Measurements from ENCODE around the gene PARP2.

PARP2 gene

DNA sequence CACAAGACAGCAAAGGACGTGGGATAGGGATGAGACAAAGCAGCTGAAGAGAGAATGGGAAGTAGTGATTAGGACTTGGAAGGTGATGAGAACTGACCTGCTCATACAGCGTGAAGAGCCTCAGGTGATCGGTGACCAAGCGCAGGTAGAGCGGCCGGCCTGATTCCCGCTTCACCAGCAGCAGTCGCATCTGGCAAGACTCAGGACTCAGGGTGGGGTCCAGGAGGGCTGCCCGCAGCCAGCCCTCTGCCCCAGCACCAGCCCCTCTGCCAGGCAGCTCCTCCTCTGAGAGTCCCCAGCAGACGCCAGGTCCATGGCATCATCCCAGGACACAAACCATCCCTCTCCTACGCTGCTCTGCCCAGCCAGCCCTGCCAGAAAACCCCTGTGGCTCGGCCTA, 39.1 kb downstream of the PARP2 start:
- H3K4me1 ChIP-seq (ENCODE audit: control insufficient read depth, low read depth, low read length), result no peaks in the 10 kb centered on the region
- H3K9me3 ChIP-seq (ENCODE audit: control insufficient read depth, low read depth, low read length), result no peaks in the 10 kb centered on the region
- no peak overlapping the region for H3K9ac ChIP-seq (ENCODE audit: low read length)
- no peak overlapping the region for H3K4me3 ChIP-seq (ENCODE audit: low read length)
- peaks cover 26% of the 10 kb centered on the region for H3K36me3 ChIP-seq (ENCODE audit: control insufficient read depth, low read depth, low read length)
- H3K27me3 ChIP-seq (ENCODE audit: control insufficient read depth, insufficient read depth, low read length), result no peaks in the 10 kb centered on the region
- no peak overlapping the region for H3K27ac ChIP-seq (ENCODE audit: low read length)

DNA sequence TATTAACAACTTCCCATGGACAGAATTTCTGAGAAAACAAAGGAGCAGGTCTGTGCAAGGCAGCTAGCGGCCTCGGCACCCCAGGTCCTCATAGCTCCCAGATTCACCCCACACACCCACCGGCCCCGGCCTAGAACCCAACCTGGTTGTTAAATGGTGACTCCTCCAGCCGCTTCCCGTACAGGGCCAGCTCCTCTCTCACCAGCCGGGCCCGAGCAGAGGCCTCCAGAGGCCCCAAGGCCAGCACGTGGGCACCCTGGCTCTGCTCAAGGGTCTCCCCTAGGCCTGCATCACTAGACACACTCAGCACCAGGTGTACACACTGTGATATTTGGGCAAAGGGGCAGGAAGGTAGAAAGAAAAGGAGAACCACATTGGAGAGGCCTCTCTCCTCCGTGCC, 39.6 kb downstream of the PARP2 start:
- Histone ChIP-seq H3K9me3 (ENCODE audit: control insufficient read depth, low read depth, low read length) (no peaks in the 10 kb centered on the region), H3K9ac (ENCODE audit: low read length) (no peak overlapping the region), H3K4me1 (ENCODE audit: control insufficient read depth, low read depth, low read length) (no peaks in the 10 kb centered on the region), H3K36me3 (ENCODE audit: control insufficient read depth, low read depth, low read length) (peaks cover 31% of the 10 kb centered on the region), H3K27ac (ENCODE audit: low read length) (no peak overlapping the region), H3K4me3 (ENCODE audit: low read length) (no peak overlapping the region), H3K27me3 (ENCODE audit: control insufficient read depth, insufficient read depth, low read length) (no peaks in the 10 kb centered on the region)

DNA sequence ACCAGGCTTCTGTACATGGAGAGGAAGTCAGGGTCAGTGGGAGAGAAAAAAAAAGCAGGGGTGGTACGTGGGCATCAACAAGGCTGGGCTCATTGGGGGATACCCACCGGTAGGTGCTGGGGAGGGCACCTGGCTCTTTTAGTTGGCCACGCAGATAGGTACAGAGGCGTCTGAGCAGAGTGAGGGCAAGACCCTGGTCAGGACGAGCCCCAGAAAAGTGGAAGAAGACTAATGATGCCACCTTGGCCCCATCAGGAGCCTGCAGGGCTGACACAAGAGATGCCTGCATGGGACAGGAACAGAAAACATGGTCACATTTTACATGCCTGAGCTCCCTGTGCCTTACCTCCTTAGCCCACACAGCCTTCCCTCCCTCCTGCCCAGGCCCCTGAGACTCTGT, 40.2 kb downstream of the PARP2 start:
- Histone ChIP-seq H3K36me3 (ENCODE audit: control insufficient read depth, low read depth, low read length) (peaks cover 25% of the 10 kb centered on the region), H3K9ac (ENCODE audit: low read length) (no peak overlapping the region), H3K27ac (ENCODE audit: low read length) (no peak overlapping the region), H3K27me3 (ENCODE audit: control insufficient read depth, insufficient read depth, low read length) (no peaks in the 10 kb centered on the region), H3K9me3 (ENCODE audit: control insufficient read depth, low read depth, low read length) (no peaks in the 10 kb centered on the region), H3K4me1 (ENCODE audit: control insufficient read depth, low read depth, low read length) (no peaks in the 10 kb centered on the region), H3K4me3 (ENCODE audit: low read length) (no peak overlapping the region)

DNA sequence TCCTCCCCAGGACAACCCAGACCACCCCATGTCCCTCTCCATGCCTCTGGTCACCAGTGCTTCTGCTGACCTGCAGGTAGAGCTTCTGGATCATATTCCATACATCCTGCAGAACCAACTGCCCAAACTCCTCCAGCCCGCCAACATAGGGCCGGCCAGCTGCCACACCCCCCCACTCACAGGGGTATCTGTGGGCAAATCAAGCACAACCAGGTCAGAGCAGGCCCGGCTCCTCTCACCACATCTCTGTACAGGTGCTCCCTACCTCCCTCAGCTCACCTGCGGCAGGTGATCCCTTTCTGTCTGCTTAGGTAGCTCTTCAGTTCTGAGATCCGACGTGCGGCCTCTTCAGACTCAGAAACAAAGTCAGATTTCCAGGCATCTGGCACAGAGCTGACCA, 40.9 kb downstream of the PARP2 start:
- H3K4me1 ChIP-seq (ENCODE audit: control insufficient read depth, low read depth, low read length), result no peaks in the 10 kb centered on the region

DNA sequence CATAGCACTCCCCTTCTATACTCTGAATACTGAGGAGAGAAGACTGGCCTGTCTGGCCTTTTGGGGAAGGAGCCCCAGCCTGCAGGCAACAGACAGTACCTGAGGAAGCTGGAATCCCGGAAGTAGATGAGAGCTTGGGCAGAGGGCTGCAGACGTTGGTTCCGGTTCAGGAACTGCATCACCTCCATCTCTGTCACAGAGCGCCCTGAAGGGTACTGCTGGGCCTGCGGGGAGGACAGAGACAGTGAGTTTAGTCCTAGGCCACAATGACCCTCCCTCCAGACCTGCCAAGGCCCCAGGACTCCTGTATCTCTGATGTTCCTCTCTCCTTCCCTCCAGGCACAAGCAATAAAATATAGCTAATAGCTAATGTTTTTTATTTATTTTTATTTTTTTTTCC, 41.5 kb downstream of the PARP2 start:
- Histone ChIP-seq H3K27me3 (ENCODE audit: control insufficient read depth, insufficient read depth, low read length) (no peaks in the 10 kb centered on the region), H3K27ac (ENCODE audit: low read length) (no peak overlapping the region), H3K9me3 (ENCODE audit: control insufficient read depth, low read depth, low read length) (no peaks in the 10 kb centered on the region), H3K9ac (ENCODE audit: low read length) (no peak overlapping the region), H3K4me3 (ENCODE audit: low read length) (no peak overlapping the region), H3K4me1 (ENCODE audit: control insufficient read depth, low read depth, low read length) (no peaks in the 10 kb centered on the region), H3K36me3 (ENCODE audit: control insufficient read depth, low read depth, low read length) (peaks cover 28% of the 10 kb centered on the region)

More for the DNA sequence above, 40.9 kb downstream of the PARP2 start:
- no peak overlapping the region for H3K27ac ChIP-seq (ENCODE audit: low read length)
- H3K4me3 ChIP-seq (ENCODE audit: low read length), result no peak overlapping the region
- H3K36me3 ChIP-seq (ENCODE audit: control insufficient read depth, low read depth, low read length), result peaks cover 27% of the 10 kb centered on the region
- no peaks in the 10 kb centered on the region for H3K27me3 ChIP-seq (ENCODE audit: control insufficient read depth, insufficient read depth, low read length)
- H3K9ac ChIP-seq (ENCODE audit: low read length), result no peak overlapping the region
- H3K9me3 ChIP-seq (ENCODE audit: control insufficient read depth, low read depth, low read length), result no peaks in the 10 kb centered on the region

DNA sequence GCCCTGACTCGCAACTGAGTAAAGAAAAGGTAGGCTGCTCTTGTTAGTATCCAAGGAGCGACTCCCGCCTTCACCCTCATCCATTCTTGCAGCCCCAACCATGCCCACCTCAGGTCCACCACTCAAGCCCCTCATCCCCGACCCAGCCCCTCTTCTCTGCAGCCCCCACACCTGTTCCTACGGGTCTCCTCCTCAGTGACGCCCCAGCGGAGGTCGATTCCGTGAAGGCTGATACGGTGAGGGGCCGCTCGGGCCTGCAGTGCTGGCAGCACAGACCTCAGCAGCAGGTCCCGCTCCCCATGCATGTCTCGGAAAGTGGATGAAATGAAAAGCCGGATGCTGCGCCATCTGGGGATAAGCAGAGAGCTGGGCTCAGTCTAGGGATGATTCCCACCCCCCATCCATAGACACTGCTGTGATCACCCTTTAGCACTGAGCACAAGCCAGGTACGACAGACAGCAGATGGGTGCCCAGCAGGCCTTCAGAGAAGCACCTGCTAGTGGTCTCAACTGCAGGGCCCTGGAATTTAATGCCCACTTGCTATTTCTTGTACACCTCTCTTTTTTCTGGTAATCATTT, 42.9 kb downstream of the PARP2 start:
- no peak overlapping the region for H3K27ac ChIP-seq (ENCODE audit: low read length)
- H3K4me1 ChIP-seq (ENCODE audit: control insufficient read depth, low read depth, low read length), result no peaks in the 10 kb centered on the region
- peaks cover 31% of the 10 kb centered on the region for H3K36me3 ChIP-seq (ENCODE audit: control insufficient read depth, low read depth, low read length)

DNA sequence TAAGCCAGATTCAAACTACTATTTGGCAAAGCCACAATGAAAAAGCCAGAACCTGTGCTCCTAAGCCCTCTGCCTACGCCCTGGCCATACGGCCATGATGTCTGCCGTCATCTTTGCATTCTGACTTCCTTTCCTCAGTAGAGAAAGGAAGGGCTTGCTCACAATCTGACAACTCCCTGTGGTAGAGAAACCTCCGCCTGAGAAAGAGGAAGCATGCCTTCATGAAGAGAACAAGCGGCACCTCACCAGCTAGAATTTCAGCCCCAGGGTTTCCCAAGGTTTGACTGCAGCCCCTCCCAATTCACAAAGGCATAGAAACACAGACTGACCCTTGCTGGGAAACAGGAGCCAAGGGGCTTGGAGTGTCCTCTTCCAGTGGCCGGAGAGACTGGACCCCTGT, 44.1 kb downstream of the PARP2 start:
- no peak overlapping the region for H3K9ac ChIP-seq (ENCODE audit: low read length)
- no peak overlapping the region for H3K27ac ChIP-seq (ENCODE audit: low read length)

More for the DNA sequence above, 42.9 kb downstream of the PARP2 start:
- no peaks in the 10 kb centered on the region for H3K27me3 ChIP-seq (ENCODE audit: control insufficient read depth, insufficient read depth, low read length)
- no peak overlapping the region for H3K4me3 ChIP-seq (ENCODE audit: low read length)
- H3K9ac ChIP-seq (ENCODE audit: low read length), result no peak overlapping the region
- H3K9me3 ChIP-seq (ENCODE audit: control insufficient read depth, low read depth, low read length), result no peaks in the 10 kb centered on the region

DNA sequence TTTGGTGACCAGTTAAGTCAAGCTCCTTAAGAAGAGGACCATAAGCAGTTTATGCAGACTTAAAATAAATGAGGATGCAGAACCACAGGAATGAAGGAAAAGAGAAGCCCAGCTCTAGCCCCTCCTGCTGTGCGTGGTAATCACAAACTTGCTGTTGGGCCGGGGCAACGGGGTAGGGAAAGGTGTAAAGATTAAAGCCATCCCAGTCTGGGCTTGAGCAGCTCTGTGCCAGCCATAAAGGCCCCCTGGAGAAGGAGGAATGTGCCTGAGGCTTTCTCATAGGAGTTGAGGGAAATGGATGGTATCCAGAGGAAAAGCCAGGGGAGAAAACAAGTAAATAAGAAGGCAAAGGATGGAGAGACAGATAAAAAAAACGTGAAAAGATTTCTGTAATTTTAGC, 44.7 kb downstream of the PARP2 start:
- Histone ChIP-seq H3K9ac (ENCODE audit: low read length) (no peak overlapping the region), H3K9me3 (ENCODE audit: control insufficient read depth, low read depth, low read length) (no peaks in the 10 kb centered on the region), H3K27me3 (ENCODE audit: control insufficient read depth, insufficient read depth, low read length) (no peaks in the 10 kb centered on the region), H3K4me3 (ENCODE audit: low read length) (no peak overlapping the region), H3K4me1 (ENCODE audit: control insufficient read depth, low read depth, low read length) (no peaks in the 10 kb centered on the region), H3K36me3 (ENCODE audit: control insufficient read depth, low read depth, low read length) (peaks cover 27% of the 10 kb centered on the region), H3K27ac (ENCODE audit: low read length) (no peak overlapping the region)

More for the DNA sequence above, 44.1 kb downstream of the PARP2 start:
- no peak overlapping the region for H3K4me3 ChIP-seq (ENCODE audit: low read length)
- H3K4me1 ChIP-seq (ENCODE audit: control insufficient read depth, low read depth, low read length), result no peaks in the 10 kb centered on the region
- no peaks in the 10 kb centered on the region for H3K27me3 ChIP-seq (ENCODE audit: control insufficient read depth, insufficient read depth, low read length)
- H3K36me3 ChIP-seq (ENCODE audit: control insufficient read depth, low read depth, low read length), result peaks cover 27% of the 10 kb centered on the region
- no peaks in the 10 kb centered on the region for H3K9me3 ChIP-seq (ENCODE audit: control insufficient read depth, low read depth, low read length)

DNA sequence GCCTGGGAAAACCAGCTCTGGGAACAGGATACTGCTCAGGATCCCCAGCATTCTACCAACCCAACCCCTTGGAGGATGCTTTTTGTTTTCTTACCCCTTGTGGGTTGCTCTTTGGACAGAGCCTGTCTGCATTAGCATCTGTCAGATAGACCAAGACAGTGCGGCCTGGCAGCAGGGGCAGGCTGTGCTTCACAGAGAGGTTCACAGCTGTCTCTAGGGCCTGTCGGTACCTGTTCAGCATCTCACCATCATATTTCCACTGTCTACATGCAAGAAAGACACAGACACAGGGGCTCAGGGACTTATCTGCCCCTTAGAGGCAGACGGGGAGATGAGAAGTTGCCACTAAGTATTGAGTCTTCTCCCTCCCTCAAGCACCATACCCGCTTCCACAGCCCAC, 48.1 kb downstream of the PARP2 start:
- H3K4me3 ChIP-seq (ENCODE audit: low read length), result no peak overlapping the region
- H3K9ac ChIP-seq (ENCODE audit: low read length), result no peak overlapping the region
- no peak overlapping the region for H3K27ac ChIP-seq (ENCODE audit: low read length)
- H3K36me3 ChIP-seq (ENCODE audit: control insufficient read depth, low read depth, low read length), result peaks cover 25% of the 10 kb centered on the region
- H3K27me3 ChIP-seq (ENCODE audit: control insufficient read depth, insufficient read depth, low read length), result no peaks in the 10 kb centered on the region
- no peaks in the 10 kb centered on the region for H3K9me3 ChIP-seq (ENCODE audit: control insufficient read depth, low read depth, low read length)
- no peaks in the 10 kb centered on the region for H3K4me1 ChIP-seq (ENCODE audit: control insufficient read depth, low read depth, low read length)

DNA sequence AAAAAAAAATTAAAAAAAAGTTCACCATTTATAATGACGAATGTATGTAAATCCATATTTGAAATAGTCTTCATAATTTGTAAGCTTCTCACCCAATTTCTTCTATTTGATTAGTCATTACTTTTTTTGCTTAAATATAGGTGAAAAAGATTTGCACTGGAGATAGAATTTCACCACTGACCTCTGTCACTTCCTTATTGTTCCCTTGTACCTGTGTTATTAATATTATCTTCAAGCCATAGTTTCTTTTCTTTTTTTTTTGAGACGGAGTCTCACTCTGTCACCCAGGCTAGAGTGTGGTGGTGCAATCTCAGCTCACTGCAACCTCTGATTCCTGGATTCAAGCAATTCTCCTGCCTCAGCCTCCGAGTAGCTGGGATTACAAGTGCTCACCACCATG, 54.1 kb downstream of the PARP2 start:
- Histone ChIP-seq H3K27me3 (ENCODE audit: control insufficient read depth, insufficient read depth, low read length) (no peaks in the 10 kb centered on the region), H3K9me3 (ENCODE audit: control insufficient read depth, low read depth, low read length) (no peaks in the 10 kb centered on the region), H3K9ac (ENCODE audit: low read length) (no peak overlapping the region), H3K27ac (ENCODE audit: low read length) (no peak overlapping the region), H3K4me3 (ENCODE audit: low read length) (no peak overlapping the region), H3K36me3 (ENCODE audit: control insufficient read depth, low read depth, low read length) (peaks cover 11% of the 10 kb centered on the region), H3K4me1 (ENCODE audit: control insufficient read depth, low read depth, low read length) (no peaks in the 10 kb centered on the region)

DNA sequence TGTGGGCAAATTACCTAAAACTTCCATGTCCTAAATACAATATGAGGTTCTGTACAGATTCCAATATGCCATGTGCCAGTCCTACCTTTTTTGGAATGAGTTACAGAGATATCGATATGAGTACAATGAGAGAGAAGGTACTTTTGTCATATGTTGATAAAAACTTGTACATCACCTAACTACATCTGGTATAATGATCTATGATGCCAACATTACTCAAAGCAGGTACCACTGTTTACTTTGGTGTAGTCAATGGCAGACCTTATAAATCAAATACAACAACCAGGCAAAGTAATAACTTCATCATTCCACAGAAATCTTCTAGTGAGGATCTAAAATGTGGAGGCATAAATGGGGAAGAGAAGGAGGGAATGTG, 57.1 kb downstream of the PARP2 start:
- H3K4me3 ChIP-seq (ENCODE audit: low read length), result no peak overlapping the region
- no peak overlapping the region for H3K9ac ChIP-seq (ENCODE audit: low read length)
- H3K27ac ChIP-seq (ENCODE audit: low read length), result no peak overlapping the region
- H3K9me3 ChIP-seq (ENCODE audit: control insufficient read depth, low read depth, low read length), result no peaks in the 10 kb centered on the region
- H3K27me3 ChIP-seq (ENCODE audit: control insufficient read depth, insufficient read depth, low read length), result no peaks in the 10 kb centered on the region
- H3K36me3 ChIP-seq (ENCODE audit: control insufficient read depth, low read depth, low read length), result peaks cover 11% of the 10 kb centered on the region
- no peaks in the 10 kb centered on the region for H3K4me1 ChIP-seq (ENCODE audit: control insufficient read depth, low read depth, low read length)

DNA sequence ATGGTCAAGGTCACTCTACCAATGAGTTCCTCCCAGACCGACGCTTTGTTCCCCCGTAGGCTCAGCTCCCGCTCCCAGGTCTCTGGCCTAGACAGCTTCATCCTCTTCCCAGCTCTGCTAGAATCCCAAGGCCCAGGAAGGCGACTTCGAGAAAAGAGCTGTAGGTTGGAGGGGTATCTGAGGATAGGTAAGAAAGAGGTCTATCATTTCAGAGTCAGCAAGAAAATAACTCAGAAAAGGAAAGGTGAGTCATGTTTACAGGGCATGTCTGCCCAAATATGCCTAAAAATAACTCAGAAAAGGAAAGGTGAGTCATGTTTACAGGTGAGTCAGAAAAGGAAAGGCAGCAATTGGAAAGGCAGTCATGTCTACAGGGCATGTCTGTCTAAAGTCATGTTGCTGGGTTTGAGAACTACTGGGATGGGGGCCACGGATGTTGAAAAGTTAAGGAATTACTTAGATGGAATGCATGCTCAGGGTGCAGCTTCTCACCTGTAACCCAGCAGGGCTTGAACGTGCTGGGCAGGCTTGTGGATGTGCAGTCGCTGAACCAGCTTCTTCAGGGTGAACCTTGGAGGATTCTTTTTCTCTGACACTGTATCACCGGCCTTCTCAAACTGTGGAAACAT, 57.6 kb downstream of the PARP2 start:
- H3K36me3 ChIP-seq (ENCODE audit: control insufficient read depth, low read depth, low read length), result peaks cover 9% of the 10 kb centered on the region
- no peaks in the 10 kb centered on the region for H3K4me1 ChIP-seq (ENCODE audit: control insufficient read depth, low read depth, low read length)
- no peaks in the 10 kb centered on the region for H3K9me3 ChIP-seq (ENCODE audit: control insufficient read depth, low read depth, low read length)
- no peak overlapping the region for H3K4me3 ChIP-seq (ENCODE audit: low read length)
- H3K9ac ChIP-seq (ENCODE audit: low read length), result no peak overlapping the region
- H3K27ac ChIP-seq (ENCODE audit: low read length), result no peak overlapping the region
- no peaks in the 10 kb centered on the region for H3K27me3 ChIP-seq (ENCODE audit: control insufficient read depth, insufficient read depth, low read length)

Measured in iPS-18a (cell line).